Lower leg skin (tissue), 4 donors: ENCODE results near the gene HACL1. TPM values are rescaled to one million over a fixed set of nuclear protein-coding genes. Genes with fewer than 3 reads are reported as not detected.

Source experiments
- DNase-seq, 2 donors: peaks; one replicate each; pipeline ENCODE4 v3.0.0-alpha.2; 2019; ENCODE audit warnings: low spot score in 2 of 2
- H3K4me3 ChIP-seq: fragments of 200-600 bp; sonication (generic); 2 replicates; pipeline ENCODE4 v1.5.1; 2017; ENCODE audit warnings: mild to moderate bottlenecking, low read depth; ENCODE audit not compliant: poor library complexity, severe bottlenecking
- CTCF ChIP-seq, 3 donors: fragments of 450-650 bp; IDR thresholded peaks; one replicate each; pipeline ENCODE4 v1.5.1; 2016; ENCODE audit warnings: antibody characterized with exemption in 3 of 3, mild to moderate bottlenecking in 3 of 3, moderate library complexity in 2 of 3
- POLR2A ChIP-seq, 2 donors: fragments of 450-650 bp; IDR thresholded peaks; one replicate each; pipeline ENCODE4 v1.6.1; 2016 to 2017; ENCODE audit warnings: antibody characterized with exemption in 2 of 2, mild to moderate bottlenecking in 1 of 2, moderate library complexity in 1 of 2
- WGBS, 2 donors: methylation state at CpG; one replicate each; pipeline ENCODE4 v1.1.5; 2018; 5-methylcytosine and 5-hydroxymethylcytosine counted together
- intact Hi-C: fragments of 100-400 bp; cut with DNase I; formaldehyde crosslinking; loops from one replicate; pipeline ENCODE4 v1.15.0; 2023; ENCODE audit warnings: low total_unique reads
- total RNA-seq, 4 donors: library from RNA; depleted of rRNA; stranded (reverse); fragments of >200 nt; gene quantifications; one replicate each; pipeline ENCODE4 v1.1.0, GENCODE V29; 2016

The HACL1 gene
- total RNA-seq, 4 donors from 2014 or later = 13.6 to 20.4 (median 18.2) TPM

- intact Hi-C loops = no loop called here
- 94 to 96% methylated on average over 3 of the region's 3 CpGs for WGBS, 2 donors
- TF ChIP-seq CTCF (IDR thresholded peaks at IDR 0.05) (no peak), POLR2A (IDR thresholded peaks at IDR 0.05) (no peak)
These were observed 19.6 kb downstream of the HACL1 start for GRCh38 chr3:15581471-15582394.

GRCh38 chr3:15579051-15579450, 22.3 kb downstream of the HACL1 start:
- DNase-seq = no peak
- 32 to 48% methylated on average over 2 of the region's 2 CpGs for WGBS, 2 donors
- intact Hi-C loops = no loop called here
- no peak overlapping the region for H3K4me3 ChIP-seq
- TF ChIP-seq CTCF (IDR thresholded peaks at IDR 0.05) = no peak
- TF ChIP-seq POLR2A (IDR thresholded peaks at IDR 0.05) = no peak

More at GRCh38 chr3:15581471-15582394, 19.6 kb downstream of the HACL1 start:
- no peak overlapping the region for H3K4me3 ChIP-seq
- no peak for DNase-seq

GRCh38 chr3:15578289-15578867, 23.0 kb downstream of the HACL1 start:
- no peak for TF ChIP-seq CTCF (IDR thresholded peaks at IDR 0.05)
- no peak for TF ChIP-seq POLR2A (IDR thresholded peaks at IDR 0.05)
- WGBS, 2 donors = 37 to 45% methylated on average over 3 of the region's 3 CpGs
- intact Hi-C loops = no loop called here
- no peak for DNase-seq
- no peak overlapping the region for H3K4me3 ChIP-seq

GRCh38 chr3:15576475-15576874, 24.9 kb downstream of the HACL1 start:
- WGBS, 2 donors = 86% methylated on average over 3 of the region's 3 CpGs
- TF ChIP-seq POLR2A (IDR thresholded peaks at IDR 0.05) (no peak), CTCF (IDR thresholded peaks at IDR 0.05) (no peak)
- DNase-seq = no peak
- H3K4me3 ChIP-seq = no peak overlapping the region
- intact Hi-C loops = no loop called here

- DNase-seq = no peak
- intact Hi-C loops = no loop called here
- 97 to 99% methylated on average over 5 of the region's 5 CpGs for WGBS, 2 donors
- H3K4me3 ChIP-seq = no peak overlapping the region
- TF ChIP-seq POLR2A (IDR thresholded peaks at IDR 0.05) (no peak), CTCF (IDR thresholded peaks at IDR 0.05) (no peak)
These were observed 25.9 kb downstream of the HACL1 start for GRCh38 chr3:15575446-15575845.
